Measurements from ENCODE around the gene PLCH2.

- TF ChIP-seq CTCF (IDR thresholded peaks at IDR 0.05; ENCODE audit: low read length) (no peak), EZH2 (IDR thresholded peaks at IDR 0.05; ENCODE audit: borderline replicate concordance, low read length) (no peak)
Measured at GRCh38 chr1:2535981-2536380, 59.9 kb downstream of the PLCH2 start.
